Adipocyte (in vitro differentiated cells): ENCODE measurements around the gene WDR82.

Experiments
- DNase-seq: peaks from one replicate; pipeline ENCODE4 v3.0.0-alpha.2; 2015; ENCODE audit warnings: low read depth
- H3K27me3 ChIP-seq: replicated peaks from 2 replicates; pipeline ENCODE4 v1.7.0; 2013; ENCODE audit warnings: mild to moderate bottlenecking, low read length, moderate library complexity; ENCODE audit not compliant: control insufficient read depth, insufficient read depth
- H3K36me3 ChIP-seq: 2 replicates; pipeline ENCODE4 v1.7.0; 2013; ENCODE audit warnings: low read length, mild to moderate bottlenecking, moderate library complexity; ENCODE audit not compliant: control insufficient read depth, insufficient read depth, severe bottlenecking
- H3K4me1 ChIP-seq: 2 replicates; pipeline ENCODE4 v1.7.0; 2013; ENCODE audit warnings: mild to moderate bottlenecking, low read length, moderate library complexity; ENCODE audit not compliant: control insufficient read depth, insufficient read depth
- H3K4me3 ChIP-seq: 2 replicates; pipeline ENCODE4 v1.7.0; 2013; ENCODE audit warnings: mild to moderate bottlenecking, low read length, moderate library complexity
- H3K9ac ChIP-seq: 2 replicates; pipeline ENCODE4 v1.7.0; 2013; ENCODE audit warnings: mild to moderate bottlenecking, low read length, moderate library complexity
- H3K9me3 ChIP-seq: 2 replicates; pipeline ENCODE4 v1.7.0; 2013; ENCODE audit warnings: mild to moderate bottlenecking, low read length, moderate library complexity; ENCODE audit not compliant: control insufficient read depth

The WDR82 gene

DNA sequence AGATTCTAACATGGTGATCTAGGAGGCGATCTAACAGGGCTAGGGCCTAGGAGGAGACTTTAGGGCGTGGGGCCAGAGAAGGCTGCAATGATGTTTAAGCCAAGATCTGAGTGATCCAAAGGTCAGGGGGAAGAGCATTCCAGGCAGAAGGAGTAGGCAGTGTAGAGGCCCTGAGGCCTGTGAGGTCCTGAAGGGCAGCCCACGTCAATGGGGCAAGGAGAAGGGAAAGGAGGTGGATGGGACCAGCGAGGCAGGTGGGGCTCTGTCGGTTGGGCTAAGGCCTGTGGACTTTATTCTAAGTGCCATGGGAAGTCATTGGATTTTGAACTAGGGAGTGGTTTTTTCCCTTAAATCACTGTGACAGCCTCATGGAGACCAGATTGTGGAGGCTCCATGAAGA, 27.5 kb upstream of the WDR82 start:
- no peaks in the 10 kb centered on the region for H3K36me3 ChIP-seq
- H3K4me1 ChIP-seq: peaks cover 16% of the 10 kb centered on the region
- no peak overlapping the region for H3K4me3 ChIP-seq
- H3K9me3 ChIP-seq: no peaks in the 10 kb centered on the region
- H3K9ac ChIP-seq: no peak overlapping the region
- no peak for DNase-seq
- H3K27me3 ChIP-seq: no peaks in the 10 kb centered on the region

GRCh38 chr3:52303811-52304210, 25.4 kb upstream of the WDR82 start:
- Histone ChIP-seq H3K36me3 (no peaks in the 10 kb centered on the region), H3K9me3 (no peaks in the 10 kb centered on the region), H3K4me1 (peaks cover 26% of the 10 kb centered on the region)

GRCh38 chr3:52302426-52303145, 24.1 kb upstream of the WDR82 start:
- H3K27me3 ChIP-seq: peaks cover 2% of the 10 kb centered on the region
- no peak for DNase-seq
- H3K9me3 ChIP-seq: no peaks in the 10 kb centered on the region
- no peak overlapping the region for H3K9ac ChIP-seq
- no peak overlapping the region for H3K4me3 ChIP-seq
- peaks cover 26% of the 10 kb centered on the region for H3K4me1 ChIP-seq
- H3K36me3 ChIP-seq: no peaks in the 10 kb centered on the region

More at GRCh38 chr3:52303811-52304210, 25.4 kb upstream of the WDR82 start:
- Histone ChIP-seq H3K4me3 (no peak overlapping the region), H3K27me3 (no peaks in the 10 kb centered on the region), H3K9ac (no peak overlapping the region)
- DNase-seq: no peak

- Histone ChIP-seq H3K36me3 (no peaks in the 10 kb centered on the region), H3K4me3 (no peak overlapping the region), H3K27me3 (peaks cover 4% of the 10 kb centered on the region), H3K9ac (peak overlapping the region; percentile 48), H3K4me1 (peaks cover 17% of the 10 kb centered on the region), H3K9me3 (no peaks in the 10 kb centered on the region)
- peak; percentile 25 for DNase-seq
Observed at GRCh38 chr3:52299879-52300611, 21.6 kb upstream of the WDR82 start.

DNA sequence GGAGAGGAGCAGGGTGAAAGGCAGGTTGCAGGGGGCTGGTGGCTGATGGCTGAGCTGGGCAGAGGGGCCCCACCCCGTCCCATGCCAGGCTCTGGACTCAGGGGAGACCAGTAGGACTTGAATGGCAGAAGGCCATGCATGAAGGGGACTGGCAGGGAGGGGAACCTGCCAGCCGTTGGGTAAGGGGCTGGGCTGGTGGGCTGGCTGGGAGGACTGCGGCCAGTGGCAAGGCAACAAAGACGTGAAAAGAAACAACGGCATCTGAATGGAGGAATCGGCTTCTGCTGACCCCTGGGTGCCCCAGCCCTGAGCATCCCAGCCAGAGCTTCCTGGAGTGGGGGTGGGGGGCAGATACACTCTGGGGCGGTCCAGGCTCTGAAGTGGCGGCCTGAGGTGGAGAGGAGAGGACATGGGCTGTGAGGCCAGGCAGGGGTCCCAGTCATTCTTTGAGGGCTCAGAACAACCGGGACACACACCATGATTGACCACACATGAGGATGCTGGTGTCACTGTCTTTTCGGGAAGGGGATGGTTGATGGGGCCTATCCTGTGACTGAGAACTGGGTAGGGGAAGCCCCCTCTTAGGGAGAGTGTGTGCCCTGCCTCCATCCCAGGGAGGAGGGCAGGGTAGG, 20.9 kb upstream of the WDR82 start:
- no peak for DNase-seq
- no peak overlapping the region for H3K4me3 ChIP-seq

DNA sequence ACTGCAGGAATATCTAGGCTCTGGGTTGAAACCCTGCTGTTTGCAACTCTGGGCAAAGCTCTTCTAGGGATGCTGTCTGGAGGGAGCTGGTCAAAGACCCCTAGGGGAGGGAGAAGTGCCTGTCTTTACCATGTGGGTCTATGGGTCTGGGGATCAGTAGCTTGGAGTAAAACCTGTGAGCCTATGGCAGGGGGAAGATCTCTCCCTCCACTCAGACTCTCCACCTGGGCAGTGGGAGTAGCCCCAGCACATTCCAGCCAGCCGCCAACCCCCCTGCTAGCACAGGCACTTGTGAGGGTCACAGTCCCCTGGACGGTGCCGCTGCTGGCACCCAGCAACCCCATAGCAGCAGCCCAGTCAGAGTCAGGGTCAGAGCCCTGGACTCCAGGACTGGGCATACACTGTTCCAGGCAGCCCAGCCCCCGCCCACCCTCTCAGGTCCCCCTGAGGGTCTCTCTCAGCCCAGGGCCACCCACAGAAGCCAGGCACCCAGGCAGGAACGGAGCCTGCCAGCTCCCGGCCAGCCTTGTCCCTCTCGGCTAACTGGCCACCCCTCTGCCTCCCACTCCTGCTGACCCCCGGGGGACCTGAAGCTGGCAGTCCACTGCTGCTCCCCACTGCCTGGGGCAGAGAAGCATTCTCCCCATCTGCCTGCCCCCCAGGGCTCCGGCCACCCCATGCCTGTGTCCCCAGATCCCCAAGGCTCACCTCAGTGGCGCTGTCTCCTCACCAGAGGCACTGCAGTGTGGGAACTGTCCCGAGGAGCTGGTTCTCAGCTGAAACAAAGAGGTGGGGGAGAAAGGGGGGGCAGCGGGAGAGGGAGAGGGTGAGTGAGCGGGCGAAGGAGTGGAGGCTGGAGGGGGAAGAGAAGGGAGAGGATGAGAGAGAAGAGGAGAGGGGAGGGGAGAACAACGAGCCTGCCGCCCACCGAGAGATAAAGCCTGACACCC, 20.0 kb upstream of the WDR82 start:
- Histone ChIP-seq H3K36me3 (peaks cover 2% of the 10 kb centered on the region), H3K9me3 (no peaks in the 10 kb centered on the region), H3K4me3 (no peak overlapping the region), H3K4me1 (peaks cover 16% of the 10 kb centered on the region), H3K27me3 (peaks cover 4% of the 10 kb centered on the region), H3K9ac (no peak overlapping the region)
- DNase-seq: no peak

More for the DNA sequence above, 20.9 kb upstream of the WDR82 start:
- Histone ChIP-seq H3K4me1 (peaks cover 17% of the 10 kb centered on the region), H3K27me3 (peaks cover 4% of the 10 kb centered on the region), H3K36me3 (no peaks in the 10 kb centered on the region), H3K9me3 (no peaks in the 10 kb centered on the region), H3K9ac (no peak overlapping the region)

- H3K36me3 ChIP-seq: peaks cover 11% of the 10 kb centered on the region
- no peaks in the 10 kb centered on the region for H3K9me3 ChIP-seq
- no peak overlapping the region for H3K9ac ChIP-seq
- H3K27me3 ChIP-seq: peaks cover 4% of the 10 kb centered on the region
- no peak overlapping the region for H3K4me3 ChIP-seq
- DNase-seq: no peak
- H3K4me1 ChIP-seq: peaks cover 10% of the 10 kb centered on the region
Observed at GRCh38 chr3:52297242-52298148, 19.0 kb upstream of the WDR82 start.

GRCh38 chr3:52295671-52296208, 17.3 kb upstream of the WDR82 start:
- no peaks in the 10 kb centered on the region for H3K9me3 ChIP-seq
- peaks cover 4% of the 10 kb centered on the region for H3K27me3 ChIP-seq
- no peak for DNase-seq
- H3K9ac ChIP-seq: no peak overlapping the region
- no peak overlapping the region for H3K4me3 ChIP-seq
- H3K36me3 ChIP-seq: peaks cover 21% of the 10 kb centered on the region
- peaks cover 10% of the 10 kb centered on the region for H3K4me1 ChIP-seq

- DNase-seq: no peak
Observed at GRCh38 chr3:52294320-52295150, 16.1 kb upstream of the WDR82 start.

More at GRCh38 chr3:52294320-52295150, 16.1 kb upstream of the WDR82 start:
- no peaks in the 10 kb centered on the region for H3K9me3 ChIP-seq
- no peak overlapping the region for H3K9ac ChIP-seq
- no peak overlapping the region for H3K4me3 ChIP-seq
- H3K27me3 ChIP-seq: peaks cover 4% of the 10 kb centered on the region
- H3K36me3 ChIP-seq: peaks cover 24% of the 10 kb centered on the region
- peaks cover 9% of the 10 kb centered on the region for H3K4me1 ChIP-seq
